GM12865 (cell line): ENCODE data around the gene COG7.

Experiments used
- DNase-seq: peaks from one replicate; pipeline ENCODE4 v3.0.0; 2010; ENCODE audit warnings: low read depth
- H3K4me3 ChIP-seq: 2 replicates; pipeline ENCODE4 v1.5.1; 2011; ENCODE audit warnings: mild to moderate bottlenecking, low read depth, low read length, control low read depth
- CTCF ChIP-seq: IDR thresholded peaks from 2 replicates; pipeline ENCODE4 v1.5.1; 2011; ENCODE audit warnings: low read length, control low read depth, low read depth, inconsistent platforms; ENCODE audit not compliant: insufficient read depth; ENCODE audit errors: missing control alignments

COG7 gene

DNA sequence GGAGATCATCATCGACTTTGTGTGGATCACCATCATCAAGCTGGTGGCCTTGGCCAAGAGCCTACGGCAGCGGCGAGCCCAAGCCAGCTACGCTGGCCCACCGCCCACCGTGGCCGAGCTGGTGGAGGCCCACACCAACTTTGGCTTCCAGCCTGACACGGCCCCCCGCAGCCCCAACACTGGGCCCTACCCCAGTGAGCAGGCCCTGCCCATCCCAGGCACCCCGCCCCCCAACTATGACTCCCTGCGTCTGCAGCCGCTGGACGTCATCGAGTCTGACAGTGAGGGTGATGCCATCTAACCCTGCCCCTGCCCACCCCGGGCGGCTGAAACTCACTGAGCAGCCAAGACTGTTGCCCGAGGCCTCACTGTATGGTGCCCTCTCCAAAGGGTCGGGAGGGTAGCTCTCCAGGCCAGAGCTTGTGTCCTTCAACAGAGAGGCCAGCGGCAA, 72.5 kb downstream of the COG7 start:
- no peak for DNase-seq
- TF ChIP-seq CTCF, result no peak
- no peak overlapping the region for H3K4me3 ChIP-seq

DNA sequence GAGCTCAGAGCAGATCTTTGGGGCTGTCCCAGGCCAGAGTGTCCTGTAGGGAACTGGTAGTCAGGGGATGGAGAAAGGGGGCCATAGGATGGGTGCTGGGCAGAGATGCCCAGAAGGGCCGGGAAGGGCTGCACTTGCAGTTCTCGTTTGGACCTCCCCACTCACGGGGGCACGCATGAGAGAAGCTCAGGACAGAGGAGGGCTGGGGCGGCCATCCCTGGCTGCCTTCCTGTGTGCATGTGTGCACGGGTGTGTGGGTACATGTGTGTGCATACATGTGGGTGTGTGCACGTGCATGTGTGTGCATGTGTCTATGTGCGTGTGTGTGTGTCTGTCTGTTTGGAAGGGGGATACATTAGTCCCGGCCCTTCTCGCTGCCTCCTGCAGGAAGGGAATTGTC, 73.3 kb downstream of the COG7 start:
- no peak overlapping the region for H3K4me3 ChIP-seq
- TF ChIP-seq CTCF, result no peak

GRCh38 chr16:23378921-23379320, 74.1 kb downstream of the COG7 start:
- no peak overlapping the region for H3K4me3 ChIP-seq
- DNase-seq, result no peak
- TF ChIP-seq CTCF, result no peak

More for the DNA sequence above, 73.3 kb downstream of the COG7 start:
- no peak for DNase-seq

DNA sequence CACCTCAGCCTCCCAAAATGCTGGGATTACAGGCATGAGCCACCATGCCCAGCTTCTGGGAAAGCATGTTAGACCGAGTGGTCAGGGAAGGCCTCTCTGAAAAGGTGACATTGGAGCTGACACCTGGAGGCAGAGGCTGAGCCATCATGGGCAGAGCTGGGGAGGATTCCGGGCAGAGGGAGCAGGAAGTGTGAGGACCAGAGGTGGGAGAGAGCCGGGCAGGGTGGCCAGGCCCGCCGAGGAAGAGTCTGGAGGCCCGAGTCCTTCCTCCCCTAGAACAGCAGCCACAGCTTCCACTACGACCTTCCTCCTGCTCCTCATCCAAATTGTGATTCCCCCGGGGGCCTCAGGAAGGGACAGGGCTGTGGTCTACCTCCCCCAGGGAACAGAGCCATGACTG, 74.7 kb downstream of the COG7 start:
- TF ChIP-seq CTCF, result no peak
- DNase-seq, result no peak
- no peak overlapping the region for H3K4me3 ChIP-seq

DNA sequence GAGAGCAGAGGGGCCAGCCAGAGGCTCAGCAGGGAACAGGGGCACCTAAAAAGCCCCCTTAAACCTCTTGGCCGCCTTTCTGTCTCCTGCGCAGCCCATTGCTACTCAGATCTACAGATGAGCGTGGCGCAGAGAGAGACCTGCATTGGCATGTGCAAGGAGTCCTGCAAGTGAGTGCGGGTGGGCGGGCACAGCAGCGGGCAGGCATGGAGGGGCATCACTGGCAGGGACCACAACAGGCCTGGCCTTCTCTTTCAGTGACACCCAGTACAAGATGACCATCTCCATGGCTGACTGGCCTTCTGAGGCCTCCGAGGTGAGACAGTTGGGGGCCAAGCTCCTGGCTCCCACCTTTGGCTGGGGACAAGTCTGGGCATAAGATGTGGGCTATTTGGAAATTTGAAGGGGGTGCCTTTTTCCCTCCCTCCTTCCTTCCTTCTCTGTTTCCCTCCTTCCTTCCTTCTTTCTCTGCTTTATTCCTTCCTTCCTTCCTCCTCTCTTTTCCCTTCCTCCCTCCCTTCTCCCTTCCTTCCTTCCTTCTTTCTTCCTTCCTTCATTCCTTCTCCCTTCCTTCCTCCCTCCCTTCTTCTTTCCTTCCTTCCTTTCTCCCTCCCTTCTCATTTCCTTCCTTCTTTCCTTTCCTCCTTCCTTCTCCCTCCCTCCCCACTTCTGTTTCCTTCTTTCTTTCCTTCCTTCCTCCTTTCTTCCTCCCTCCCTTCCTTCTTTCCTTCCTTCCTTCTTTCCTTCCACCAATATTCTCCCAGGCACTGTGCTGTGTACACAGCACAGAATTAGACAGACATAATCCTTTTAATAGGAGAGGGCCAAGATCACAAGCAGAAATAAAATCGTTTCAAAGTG, 75.7 kb downstream of the COG7 start:
- H3K4me3 ChIP-seq, result no peak overlapping the region
- TF ChIP-seq CTCF, result no peak
- no peak for DNase-seq

GRCh38 chr16:23375643-23376042, 77.3 kb downstream of the COG7 start:
- no peak overlapping the region for H3K4me3 ChIP-seq
- no peak for DNase-seq
- no peak for TF ChIP-seq CTCF
